ENCODE results near the gene BLMH. TPM values are rescaled to one million over a fixed set of nuclear protein-coding genes. Genes with fewer than 3 reads are reported as not detected.

BLMH gene
- total RNA-seq, 2 donors from 2014 or later = 37.7 to 50.9 TPM

Other genes with a start within 250 kb of the BLMH start
- gene NSRP1, start 175.1 kb downstream of the BLMH start, total RNA-seq = 10 to 100 TPM; 28.8 to 31.7 TPM
- gene SLC6A4, start 56.2 kb downstream of the BLMH start, total RNA-seq = 1 to 10 TPM in 1 of 2 donors, under 1 TPM in 1; 0.10 to 5.0 TPM
- gene TMIGD1, start 42.1 kb upstream of the BLMH start, total RNA-seq = not detected
- 10 to 100 TPM; 34.3 to 43.1 TPM for gene CPD, start 87.0 kb upstream of the BLMH start, total RNA-seq
- 10 to 100 TPM; 42.8 to 51.1 TPM for gene GOSR1, start 185.5 kb upstream of the BLMH start, total RNA-seq

Measured in T-helper 17 cell (primary cell).